ENCODE results near the gene TARM1.
"Not testable (repeated sequence)": the region's sequence is repeated elsewhere in the genome, so short reads cannot be mapped to it uniquely, and the experiment has no call there.

DNA sequence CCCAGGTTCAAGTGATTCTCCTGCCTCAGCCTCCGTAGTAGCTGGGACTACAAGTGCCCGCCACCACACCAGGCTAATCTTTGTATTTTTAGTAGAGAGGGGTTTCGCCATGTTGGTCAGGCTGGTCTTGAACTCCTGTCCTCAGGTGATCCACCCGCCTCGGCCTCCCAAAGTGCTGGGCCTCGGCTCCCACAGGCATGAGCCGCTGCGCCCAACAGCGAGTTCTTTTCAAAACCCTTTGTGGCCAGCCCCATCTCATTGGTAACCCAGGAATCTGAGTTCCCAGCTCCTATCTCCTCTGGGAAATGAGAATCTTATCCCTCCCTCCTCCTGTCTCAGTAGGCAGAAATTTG is 18.7 kb upstream of the TARM1 start:
- TF ChIP-seq, protein P1, sequence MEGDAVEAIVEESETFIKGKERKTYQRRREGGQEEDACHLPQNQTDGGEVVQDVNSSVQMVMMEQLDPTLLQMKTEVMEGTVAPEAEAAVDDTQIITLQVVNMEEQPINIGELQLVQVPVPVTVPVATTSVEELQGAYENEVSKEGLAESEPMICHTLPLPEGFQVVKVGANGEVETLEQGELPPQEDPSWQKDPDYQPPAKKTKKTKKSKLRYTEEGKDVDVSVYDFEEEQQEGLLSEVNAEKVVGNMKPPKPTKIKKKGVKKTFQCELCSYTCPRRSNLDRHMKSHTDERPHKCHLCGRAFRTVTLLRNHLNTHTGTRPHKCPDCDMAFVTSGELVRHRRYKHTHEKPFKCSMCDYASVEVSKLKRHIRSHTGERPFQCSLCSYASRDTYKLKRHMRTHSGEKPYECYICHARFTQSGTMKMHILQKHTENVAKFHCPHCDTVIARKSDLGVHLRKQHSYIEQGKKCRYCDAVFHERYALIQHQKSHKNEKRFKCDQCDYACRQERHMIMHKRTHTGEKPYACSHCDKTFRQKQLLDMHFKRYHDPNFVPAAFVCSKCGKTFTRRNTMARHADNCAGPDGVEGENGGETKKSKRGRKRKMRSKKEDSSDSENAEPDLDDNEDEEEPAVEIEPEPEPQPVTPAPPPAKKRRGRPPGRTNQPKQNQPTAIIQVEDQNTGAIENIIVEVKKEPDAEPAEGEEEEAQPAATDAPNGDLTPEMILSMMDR (IDR thresholded peaks at IDR 0.05), result not testable (repeated sequence)
- not testable (repeated sequence) for TF ChIP-seq ZFX (IDR thresholded peaks at IDR 0.05; ENCODE audit: borderline replicate concordance)

Measured in 22Rv1 (cell line).